NCI-H2107 (cell line): ENCODE results near the gene EIF2B2.

ENCODE experiments used
- DNase-seq: peaks from one replicate; lab custom pipeline; 2025; lab: John Stamatoyannopoulos, UW

Gene EIF2B2

DNA sequence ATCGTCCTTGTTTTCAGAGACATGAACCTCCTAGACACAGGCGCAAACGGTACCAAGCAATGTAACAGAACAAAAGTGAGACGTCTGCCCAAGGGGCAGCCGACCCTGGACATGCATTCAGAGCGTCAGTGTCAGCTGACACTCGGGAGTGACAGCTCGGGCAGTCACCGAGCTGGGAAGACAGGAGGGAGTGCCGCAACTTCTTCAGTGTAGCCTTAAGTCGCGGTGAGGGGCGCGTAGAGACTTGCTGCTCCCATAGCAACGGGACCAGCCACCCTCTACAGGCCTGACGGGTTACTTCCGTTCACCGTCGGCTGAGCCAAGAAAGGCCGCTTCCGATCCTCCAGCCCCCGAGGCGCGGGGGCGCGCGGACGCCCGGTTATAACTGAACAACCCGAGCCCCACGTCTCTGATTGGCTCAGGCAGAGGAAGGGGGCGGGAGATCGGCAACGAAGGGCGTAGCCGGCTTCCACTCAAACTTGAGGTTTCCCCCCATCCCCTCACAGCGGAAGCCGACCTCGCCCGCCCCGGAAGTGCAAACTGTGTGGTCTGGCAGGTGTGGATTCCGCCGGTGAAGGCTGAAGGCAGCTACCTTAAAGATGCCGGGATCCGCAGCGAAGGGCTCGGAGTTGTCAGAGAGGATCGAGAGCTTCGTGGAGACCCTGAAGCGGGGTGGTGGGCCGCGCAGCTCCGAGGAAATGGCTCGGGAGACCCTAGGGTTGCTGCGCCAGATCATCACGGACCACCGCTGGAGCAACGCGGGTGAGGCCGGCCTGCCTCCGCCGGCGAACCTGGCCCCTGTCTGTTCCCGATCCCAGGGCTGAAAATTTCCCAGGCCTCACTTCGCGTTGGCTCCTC, at the start of gene EIF2B2:
Gene EIF2B2, plus strand, starts transcription at position 530 of the 858 bp plus-strand sequence. Its CDS starts 70 bp downstream, at position 600.
- DNase-seq = peak; percentile 99

- DNase-seq = no peak
Measured at GRCh38 chr14:74953686-74954085, 49.0 kb upstream of the EIF2B2 start.

- DNase-seq = peak; percentile 59
Measured at GRCh38 chr14:74954232-74954946, 48.3 kb upstream of the EIF2B2 start.

DNA sequence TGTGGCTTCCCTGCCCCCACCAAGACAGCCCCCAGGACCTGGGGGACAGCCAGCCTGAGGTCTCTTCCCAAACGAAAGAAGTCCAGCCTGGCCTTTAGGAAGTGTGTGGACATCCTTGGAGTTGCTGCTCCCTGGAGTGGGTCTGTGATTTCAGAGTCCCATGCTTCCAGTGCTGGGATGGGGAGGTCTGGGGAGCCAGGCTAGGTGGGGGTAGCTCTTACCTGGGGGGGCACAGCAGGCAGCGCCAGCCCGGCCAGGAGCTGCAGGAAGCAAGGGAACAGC, 47.8 kb upstream of the EIF2B2 start:
- no peak for DNase-seq

DNA sequence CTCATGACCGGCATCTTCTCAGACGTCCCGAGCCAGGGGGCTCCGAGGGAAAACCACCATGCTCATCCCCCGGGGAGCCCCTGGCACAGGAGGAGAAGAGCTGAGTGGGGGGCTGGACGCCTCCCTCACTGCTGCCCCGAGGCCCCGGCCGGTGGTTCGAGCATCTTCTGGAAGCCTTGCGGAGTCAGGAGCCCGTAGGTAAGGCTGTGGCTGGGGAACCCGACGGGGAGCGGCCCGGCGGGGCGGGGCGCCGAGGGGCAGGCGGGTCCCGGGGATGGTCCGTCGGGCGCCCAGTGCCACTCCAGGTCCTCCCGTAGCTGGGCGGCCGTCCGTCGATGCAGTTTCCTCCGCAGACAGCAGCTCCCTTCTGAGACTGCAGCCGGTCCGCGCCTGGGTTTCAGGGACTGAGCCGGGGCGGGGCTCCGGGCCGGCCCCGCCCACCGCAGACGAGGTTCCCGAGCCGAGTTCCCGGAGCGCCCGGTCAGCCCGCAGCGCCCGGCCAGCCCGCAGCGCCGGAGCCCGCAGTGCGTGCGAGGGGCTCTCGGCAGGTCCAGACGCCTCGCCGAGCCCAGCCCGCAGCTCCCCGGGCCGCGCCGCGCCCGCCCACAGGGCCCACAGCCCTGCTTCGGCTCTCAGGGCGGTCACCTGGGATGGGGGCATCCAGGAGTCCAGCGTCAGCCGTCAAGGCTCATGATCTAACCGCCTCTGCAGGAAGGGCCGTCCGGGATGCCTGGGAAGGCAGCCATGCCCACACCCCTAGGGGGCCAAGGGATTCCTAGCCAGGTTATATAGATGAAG, 47.3 kb upstream of the EIF2B2 start, which contains the start of gene PGF:
Gene PGF, minus strand, starts transcription at position 369 of the 798 bp plus-strand sequence. Its CDS starts 355 bp downstream, at position 14.
- peak; percentile 68 for DNase-seq

GRCh38 chr14:74956027-74956279, 46.8 kb upstream of the EIF2B2 start:
- DNase-seq = no peak

DNA sequence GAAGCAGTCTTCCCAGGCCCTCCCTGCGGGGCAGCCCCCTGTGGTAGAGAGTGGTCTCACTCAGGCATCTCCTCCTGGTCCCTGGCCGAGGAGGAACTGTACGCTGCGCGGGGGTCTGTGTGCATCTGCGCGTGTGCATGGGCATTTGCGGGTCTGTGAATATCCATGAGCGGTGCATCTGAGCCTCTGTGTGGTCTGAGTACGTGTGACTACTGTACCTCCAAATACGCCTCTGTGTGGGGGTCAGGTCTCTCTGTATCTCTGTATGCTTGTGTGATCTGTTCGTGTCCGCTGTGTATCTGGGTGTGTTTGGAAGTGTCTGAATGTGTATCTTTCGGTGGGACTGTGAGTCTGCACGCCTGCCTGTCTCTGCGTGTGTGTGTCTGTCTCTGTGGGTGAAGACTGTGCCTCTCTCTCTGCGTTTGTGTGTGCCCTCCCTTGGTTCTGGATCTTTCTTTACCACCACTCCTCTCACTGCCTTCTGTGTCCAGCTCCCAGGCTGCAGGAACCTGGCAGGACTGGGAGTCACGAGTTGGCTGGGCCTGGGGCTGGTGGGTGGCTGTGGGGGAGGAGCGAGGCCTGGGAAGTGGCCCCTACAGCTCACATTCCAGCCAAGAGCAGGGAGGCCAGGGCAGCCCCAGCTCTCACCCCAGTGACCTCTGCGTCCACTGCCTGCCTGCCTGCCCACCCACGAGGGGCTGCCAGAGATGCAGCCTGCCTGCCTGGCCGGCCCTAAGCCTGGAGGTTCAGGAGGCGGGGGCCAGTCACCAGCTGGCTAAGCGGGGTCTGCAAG, 46.2 kb upstream of the EIF2B2 start:
- no peak for DNase-seq

DNA sequence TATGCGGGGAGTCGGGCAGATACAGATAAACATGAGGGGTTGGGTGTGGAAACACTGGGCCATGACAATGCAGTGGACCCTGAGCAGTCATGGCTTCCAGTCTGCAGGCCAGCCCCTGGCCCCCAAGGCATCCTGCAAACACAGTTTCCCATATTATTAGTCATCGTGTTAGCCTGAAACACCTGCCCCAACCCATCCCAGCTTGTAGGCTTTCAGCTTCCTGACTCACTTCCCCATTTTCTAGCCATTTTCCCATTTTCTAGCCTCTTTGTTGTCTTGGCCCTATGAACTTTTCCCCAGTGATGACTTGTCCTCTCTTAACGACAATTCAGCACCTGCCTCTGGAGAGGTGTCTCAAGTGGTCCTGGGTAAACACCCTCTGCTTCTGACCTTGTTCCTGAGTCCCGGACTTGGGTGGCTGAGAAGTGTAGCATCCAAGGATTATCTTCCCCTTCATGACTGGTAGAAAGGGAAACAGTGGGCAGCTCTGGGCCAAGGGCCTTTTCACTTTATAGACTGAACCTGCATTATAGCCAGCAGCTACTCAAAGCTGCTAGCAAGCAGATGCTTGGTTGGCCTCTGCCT, 43.0 kb upstream of the EIF2B2 start:
- no peak for DNase-seq

- no peak for DNase-seq
Measured at GRCh38 chr14:74960736-74961135, 42.0 kb upstream of the EIF2B2 start.

- no peak for DNase-seq
Measured at GRCh38 chr14:74961238-74961911, 41.3 kb upstream of the EIF2B2 start.

DNA sequence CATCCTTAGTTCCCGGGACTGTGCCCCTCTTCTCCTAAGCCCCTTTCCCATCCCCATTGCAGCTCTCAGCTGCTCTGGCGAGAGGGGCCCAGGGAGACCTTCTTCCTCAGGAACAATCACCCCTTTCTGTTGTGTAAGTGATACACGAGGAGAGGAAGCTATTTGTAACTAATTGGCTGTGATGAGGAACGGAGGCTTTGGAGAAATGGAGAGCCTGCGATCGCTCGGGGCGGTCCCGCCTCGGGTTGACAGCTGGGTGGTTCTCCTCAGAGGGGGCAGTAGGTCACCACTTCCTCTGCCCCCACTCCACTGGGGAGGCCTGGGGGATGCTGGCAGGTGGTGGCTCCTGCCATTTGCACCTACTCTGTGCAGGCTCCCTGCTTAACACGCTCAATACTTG, 40.7 kb upstream of the EIF2B2 start:
- no peak for DNase-seq

DNA sequence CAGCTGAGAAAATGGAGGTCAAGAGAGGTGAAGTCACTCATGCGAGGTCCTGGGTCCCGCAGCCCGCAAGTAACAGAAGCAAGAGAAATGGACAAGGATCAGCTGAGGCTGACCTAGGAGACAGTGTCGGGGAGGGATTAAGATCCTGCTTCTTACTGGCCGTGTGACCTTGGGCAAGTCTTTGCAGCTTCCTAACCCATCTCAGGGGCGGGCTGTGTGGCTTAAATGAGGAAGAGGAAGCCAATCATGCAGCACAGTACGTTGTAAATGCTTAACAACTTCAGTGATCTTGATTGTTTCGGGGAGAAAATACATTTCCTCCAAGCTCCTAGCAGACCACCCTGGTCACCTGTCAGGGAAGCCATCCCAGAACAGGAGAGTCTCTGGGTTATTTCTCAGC, 40.2 kb upstream of the EIF2B2 start:
- no peak for DNase-seq

GRCh38 chr14:74963178-74963704, 39.5 kb upstream of the EIF2B2 start:
- DNase-seq = no peak

- DNase-seq = peak; percentile 52
Measured at GRCh38 chr14:74963705-74964271, 38.9 kb upstream of the EIF2B2 start.

GRCh38 chr14:74964787-74965485, 37.8 kb upstream of the EIF2B2 start:
- DNase-seq = no peak

- no peak for DNase-seq
Measured at GRCh38 chr14:74965486-74966153, 37.1 kb upstream of the EIF2B2 start.

GRCh38 chr14:74968811-74969210, 33.9 kb upstream of the EIF2B2 start:
- no peak for DNase-seq

DNA sequence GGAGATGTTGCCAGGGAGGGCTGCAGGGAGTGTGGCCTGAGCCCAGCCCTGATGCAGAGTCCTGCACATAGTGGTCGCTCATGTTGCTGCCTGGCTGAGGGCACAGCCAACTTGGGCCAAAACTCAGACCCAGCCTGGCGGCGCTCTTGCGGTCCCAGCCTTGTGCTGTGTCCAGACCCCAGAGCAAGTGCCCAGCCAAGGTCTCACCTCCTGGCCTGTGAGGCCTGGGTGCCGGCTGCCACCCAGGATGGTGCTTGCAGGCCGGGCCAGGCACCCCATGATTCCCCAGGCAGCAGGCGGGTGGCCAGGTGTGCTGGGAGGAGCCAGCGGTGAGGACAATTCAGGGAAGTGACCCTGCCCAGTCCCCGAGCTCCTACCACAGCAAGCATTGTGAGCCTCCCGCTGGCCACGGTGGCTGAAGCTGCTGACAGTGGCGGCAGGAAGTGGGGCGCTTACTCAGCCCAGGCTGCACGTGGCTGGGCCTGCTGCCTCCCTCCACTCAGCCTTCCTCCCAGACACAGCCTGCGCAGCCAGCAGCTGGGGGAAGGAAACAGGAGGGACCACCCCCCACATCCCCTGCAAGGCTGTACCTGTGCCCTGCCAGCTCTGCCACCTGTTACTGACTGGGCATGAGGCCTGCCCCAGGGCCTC, 29.6 kb upstream of the EIF2B2 start:
- peak; percentile 30 for DNase-seq

- no peak for DNase-seq
Measured at GRCh38 chr14:74973905-74974363, 28.8 kb upstream of the EIF2B2 start.
